NK-92 (cell line): ENCODE results near the gene SESN1.

Experiments used
- DNase-seq: peaks from one replicate; lab custom pipeline; 2025; ENCODE audit not compliant: unreplicated experiment; lab: John Stamatoyannopoulos, UW

Gene SESN1

GRCh38 chr6:109062216-109062615 lies 32.4 kb downstream of the SESN1 start:
- DNase-seq = no peak

GRCh38 chr6:109060571-109060970 lies 34.1 kb downstream of the SESN1 start:
- no peak for DNase-seq

- no peak for DNase-seq
These were observed 35.0 kb downstream of the SESN1 start for GRCh38 chr6:109059571-109060021.

GRCh38 chr6:109059153-109059552 lies 35.5 kb downstream of the SESN1 start:
- DNase-seq = no peak

GRCh38 chr6:109058620-109059019 lies 36.0 kb downstream of the SESN1 start:
- DNase-seq = no peak

GRCh38 chr6:109056661-109057060 lies 38.0 kb downstream of the SESN1 start:
- DNase-seq = no peak

GRCh38 chr6:109055771-109056235 lies 38.8 kb downstream of the SESN1 start:
- DNase-seq = no peak

GRCh38 chr6:109053336-109053735 lies 41.3 kb downstream of the SESN1 start:
- DNase-seq = no peak

- no peak for DNase-seq
These were observed 41.8 kb downstream of the SESN1 start for GRCh38 chr6:109052852-109053251.

- DNase-seq = no peak
These were observed 42.5 kb downstream of the SESN1 start for GRCh38 chr6:109052018-109052651.

GRCh38 chr6:109051301-109052017 lies 43.2 kb downstream of the SESN1 start:
- no peak for DNase-seq

GRCh38 chr6:109050447-109051102 lies 44.1 kb downstream of the SESN1 start:
- DNase-seq = no peak

GRCh38 chr6:109050012-109050411 lies 44.6 kb downstream of the SESN1 start:
- DNase-seq = no peak

GRCh38 chr6:109048670-109049415 lies 45.8 kb downstream of the SESN1 start:
- no peak for DNase-seq

GRCh38 chr6:109048176-109048575 lies 46.5 kb downstream of the SESN1 start:
- DNase-seq = no peak

GRCh38 chr6:109045493-109045892 lies 49.2 kb downstream of the SESN1 start:
- DNase-seq = no peak

- no peak for DNase-seq
These were observed 54.9 kb downstream of the SESN1 start for GRCh38 chr6:109039795-109040194.

- DNase-seq = no peak
These were observed 55.7 kb downstream of the SESN1 start for GRCh38 chr6:109038837-109039398.

GRCh38 chr6:109036574-109037294 lies 57.9 kb downstream of the SESN1 start:
- DNase-seq = no peak

- DNase-seq = no peak
These were observed 60.1 kb downstream of the SESN1 start for GRCh38 chr6:109034526-109034925.
